ENCODE measurements around the gene SPIRE2. TPM values are rescaled to one million over a fixed set of nuclear protein-coding genes. Genes with fewer than 3 reads are reported as not detected.
A peak's percentile ranks its signal among the peaks of the same experiment; 100 is the strongest.
"Not testable (repeated sequence)": the region's sequence is repeated elsewhere in the genome, so short reads cannot be mapped to it uniquely, and the experiment has no call there.

SPIRE2 gene, protein sequence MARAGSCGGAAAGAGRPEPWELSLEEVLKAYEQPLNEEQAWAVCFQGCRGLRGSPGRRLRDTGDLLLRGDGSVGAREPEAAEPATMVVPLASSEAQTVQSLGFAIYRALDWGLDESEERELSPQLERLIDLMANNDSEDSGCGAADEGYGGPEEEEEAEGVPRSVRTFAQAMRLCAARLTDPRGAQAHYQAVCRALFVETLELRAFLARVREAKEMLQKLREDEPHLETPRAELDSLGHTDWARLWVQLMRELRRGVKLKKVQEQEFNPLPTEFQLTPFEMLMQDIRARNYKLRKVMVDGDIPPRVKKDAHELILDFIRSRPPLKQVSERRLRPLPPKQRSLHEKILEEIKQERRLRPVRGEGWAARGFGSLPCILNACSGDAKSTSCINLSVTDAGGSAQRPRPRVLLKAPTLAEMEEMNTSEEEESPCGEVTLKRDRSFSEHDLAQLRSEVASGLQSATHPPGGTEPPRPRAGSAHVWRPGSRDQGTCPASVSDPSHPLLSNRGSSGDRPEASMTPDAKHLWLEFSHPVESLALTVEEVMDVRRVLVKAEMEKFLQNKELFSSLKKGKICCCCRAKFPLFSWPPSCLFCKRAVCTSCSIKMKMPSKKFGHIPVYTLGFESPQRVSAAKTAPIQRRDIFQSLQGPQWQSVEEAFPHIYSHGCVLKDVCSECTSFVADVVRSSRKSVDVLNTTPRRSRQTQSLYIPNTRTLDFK
- 2.6 TPM for polyA plus RNA-seq (2013, experiment 1 of 2)
- 2.7 TPM for polyA plus RNA-seq (2013, experiment 2 of 2)

- Histone ChIP-seq H3K18ac (ENCODE audit: low read length) (peak within 1 kb of the TSS; percentile 85), H3K36me3 (ENCODE audit: control insufficient read depth, insufficient read depth, low read length) (no peaks in the 10 kb centered on the region), H4K8ac (ENCODE audit: low read depth, low read length) (no peak within 1 kb of the TSS), H3K27ac (ENCODE audit: low read depth, low read length) (peak within 1 kb of the TSS; percentile 49), H3K4me3 (ENCODE audit: low read length) (peak within 1 kb of the TSS; percentile 54), H3K9ac (ENCODE audit: low read length) (peak within 1 kb of the TSS; percentile 79), H2BK5ac (ENCODE audit: low read length) (no peak within 1 kb of the TSS), H3K4me1 (ENCODE audit: control insufficient read depth, low read depth, low read length) (peaks cover under 1% of the 10 kb centered on the region), H3K79me1 (ENCODE audit: low read length) (no peaks in the 10 kb centered on the region), H3K27me3 (ENCODE audit: insufficient read depth, low read length, poor library complexity) (no peaks in the 10 kb centered on the region), H2BK120ac (ENCODE audit: low read depth, low read length) (no peak within 1 kb of the TSS), H3K79me2 (ENCODE audit: control insufficient read depth, insufficient read depth, low read length) (no peaks in the 10 kb centered on the region), H4K5ac (ENCODE audit: low read length) (no peak within 1 kb of the TSS), H3K56ac (ENCODE audit: low read length) (peak within 1 kb of the TSS; percentile 93), H2AK5ac (ENCODE audit: low read length) (no peak within 1 kb of the TSS), H3K4ac (ENCODE audit: low read depth, low read length) (no peak within 1 kb of the TSS), H2BK15ac (replicated peaks; ENCODE audit: low read depth) (peak within 1 kb of the TSS; percentile 21), H3K4me2 (ENCODE audit: low read length) (peak within 1 kb of the TSS; percentile 88), H3K23ac (ENCODE audit: low read length) (peak within 1 kb of the TSS; percentile 24)
- DNase-seq: peak; percentile 83
- no CpG with 5 or more reads among the region's 98 CpGs for WGBS (ENCODE audit: extremely low coverage, insufficient coverage, low lambda C conversion rate)
Observed at GRCh38 chr16:89828199-89828869, at the start of gene SPIRE2. Gene SPIRE2, plus strand, starts transcription at chr16:89828475. Its CDS starts 76 bp downstream, at chr16:89828551.

- no peaks in the 10 kb centered on the region for H3K27me3 ChIP-seq (ENCODE audit: insufficient read depth, low read length, poor library complexity)
- H3K4ac ChIP-seq (ENCODE audit: low read depth, low read length): no peak overlapping the region
- H3K23ac ChIP-seq (ENCODE audit: low read length): no peak overlapping the region
- peaks cover 23% of the 10 kb centered on the region for H3K36me3 ChIP-seq (ENCODE audit: control insufficient read depth, insufficient read depth, low read length)
- no peak for DNase-seq
- no peak overlapping the region for H3K4me2 ChIP-seq (ENCODE audit: low read length)
- no peak overlapping the region for H2BK120ac ChIP-seq (ENCODE audit: low read depth, low read length)
- no peak overlapping the region for H3K27ac ChIP-seq (ENCODE audit: low read depth, low read length)
- no peak overlapping the region for H2AK5ac ChIP-seq (ENCODE audit: low read length)
- H3K4me3 ChIP-seq (ENCODE audit: low read length): no peak overlapping the region
- no CpG with 5 or more reads among the region's 13 CpGs for WGBS (ENCODE audit: extremely low coverage, insufficient coverage, low lambda C conversion rate)
- H2BK15ac ChIP-seq (replicated peaks; ENCODE audit: low read depth): no peak overlapping the region
- H2BK5ac ChIP-seq (ENCODE audit: low read length): no peak overlapping the region
- H4K5ac ChIP-seq (ENCODE audit: low read length): no peak overlapping the region
- no peak overlapping the region for H3K18ac ChIP-seq (ENCODE audit: low read length)
- H3K4me1 ChIP-seq (ENCODE audit: control insufficient read depth, low read depth, low read length): no peaks in the 10 kb centered on the region
- no peak overlapping the region for H4K8ac ChIP-seq (ENCODE audit: low read depth, low read length)
- no peak overlapping the region for H3K56ac ChIP-seq (ENCODE audit: low read length)
- H3K79me2 ChIP-seq (ENCODE audit: control insufficient read depth, insufficient read depth, low read length): no peaks in the 10 kb centered on the region
- H3K9ac ChIP-seq (ENCODE audit: low read length): no peak overlapping the region
- no peaks in the 10 kb centered on the region for H3K79me1 ChIP-seq (ENCODE audit: low read length)
Observed at GRCh38 chr16:89779231-89779908, 48.9 kb upstream of the SPIRE2 start.

- no peak overlapping the region for H2AK5ac ChIP-seq (ENCODE audit: low read length)
- no peak overlapping the region for H2BK120ac ChIP-seq (ENCODE audit: low read depth, low read length)
- no peaks in the 10 kb centered on the region for H3K79me2 ChIP-seq (ENCODE audit: control insufficient read depth, insufficient read depth, low read length)
- H3K4ac ChIP-seq (ENCODE audit: low read depth, low read length): no peak overlapping the region
- H2BK5ac ChIP-seq (ENCODE audit: low read length): no peak overlapping the region
- no peak overlapping the region for H2BK15ac ChIP-seq (replicated peaks; ENCODE audit: low read depth)
- DNase-seq: no peak
- no peaks in the 10 kb centered on the region for H3K79me1 ChIP-seq (ENCODE audit: low read length)
- H3K36me3 ChIP-seq (ENCODE audit: control insufficient read depth, insufficient read depth, low read length): peaks cover 26% of the 10 kb centered on the region
- no CpG with 5 or more reads among the region's 6 CpGs for WGBS (ENCODE audit: extremely low coverage, insufficient coverage, low lambda C conversion rate)
- H3K56ac ChIP-seq (ENCODE audit: low read length): no peak overlapping the region
- no peak overlapping the region for H3K18ac ChIP-seq (ENCODE audit: low read length)
- no peaks in the 10 kb centered on the region for H3K4me1 ChIP-seq (ENCODE audit: control insufficient read depth, low read depth, low read length)
- no peak overlapping the region for H3K4me3 ChIP-seq (ENCODE audit: low read length)
- H3K4me2 ChIP-seq (ENCODE audit: low read length): no peak overlapping the region
- no peak overlapping the region for H4K8ac ChIP-seq (ENCODE audit: low read depth, low read length)
- no peak overlapping the region for H3K27ac ChIP-seq (ENCODE audit: low read depth, low read length)
- no peak overlapping the region for H3K23ac ChIP-seq (ENCODE audit: low read length)
- no peak overlapping the region for H4K5ac ChIP-seq (ENCODE audit: low read length)
- H3K27me3 ChIP-seq (ENCODE audit: insufficient read depth, low read length, poor library complexity): no peaks in the 10 kb centered on the region
- no peak overlapping the region for H3K9ac ChIP-seq (ENCODE audit: low read length)
Observed at GRCh38 chr16:89779909-89780305, 48.4 kb upstream of the SPIRE2 start.

- Histone ChIP-seq H3K79me2 (ENCODE audit: control insufficient read depth, insufficient read depth, low read length) (no peaks in the 10 kb centered on the region), H3K36me3 (ENCODE audit: control insufficient read depth, insufficient read depth, low read length) (peaks cover 22% of the 10 kb centered on the region), H3K4me3 (ENCODE audit: low read length) (no peak overlapping the region), H3K27ac (ENCODE audit: low read depth, low read length) (no peak overlapping the region), H3K18ac (ENCODE audit: low read length) (no peak overlapping the region), H3K79me1 (ENCODE audit: low read length) (no peaks in the 10 kb centered on the region), H3K23ac (ENCODE audit: low read length) (no peak overlapping the region), H3K27me3 (ENCODE audit: insufficient read depth, low read length, poor library complexity) (no peaks in the 10 kb centered on the region), H3K4ac (ENCODE audit: low read depth, low read length) (no peak overlapping the region), H2BK120ac (ENCODE audit: low read depth, low read length) (no peak overlapping the region), H2BK15ac (replicated peaks; ENCODE audit: low read depth) (no peak overlapping the region), H3K9ac (ENCODE audit: low read length) (no peak overlapping the region), H2AK5ac (ENCODE audit: low read length) (no peak overlapping the region), H3K4me1 (ENCODE audit: control insufficient read depth, low read depth, low read length) (no peaks in the 10 kb centered on the region), H3K56ac (ENCODE audit: low read length) (no peak overlapping the region), H4K5ac (ENCODE audit: low read length) (no peak overlapping the region), H2BK5ac (ENCODE audit: low read length) (no peak overlapping the region), H3K4me2 (ENCODE audit: low read length) (no peak overlapping the region), H4K8ac (ENCODE audit: low read depth, low read length) (no peak overlapping the region)
- DNase-seq: no peak
- no CpG with 5 or more reads among the region's 6 CpGs for WGBS (ENCODE audit: extremely low coverage, insufficient coverage, low lambda C conversion rate)
Observed at GRCh38 chr16:89782489-89782888, 45.8 kb upstream of the SPIRE2 start.

DNA sequence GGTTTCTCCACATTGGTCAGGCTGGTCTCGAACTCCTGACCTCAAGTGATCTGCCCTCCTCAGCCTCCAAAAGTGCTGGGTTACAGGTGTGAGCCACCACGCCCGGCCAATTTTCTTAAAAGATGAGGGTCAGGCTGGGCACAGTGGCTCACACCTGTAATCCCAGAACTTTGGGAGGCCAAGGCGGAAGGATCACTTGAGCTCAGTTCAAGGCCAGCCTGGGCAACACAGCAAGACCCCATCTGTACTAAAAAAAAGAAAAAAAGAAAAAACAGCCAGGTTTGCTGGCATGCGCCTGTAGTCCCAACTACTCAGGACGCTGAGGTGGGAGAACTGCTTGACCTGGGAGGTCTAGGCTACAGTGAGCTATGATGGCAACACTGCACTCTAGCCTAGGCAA is 44.3 kb upstream of the SPIRE2 start:
- H3K4me1 ChIP-seq (ENCODE audit: control insufficient read depth, low read depth, low read length); H2BK120ac ChIP-seq (ENCODE audit: low read depth, low read length); H3K4me2 ChIP-seq (ENCODE audit: low read length); H2AK5ac ChIP-seq (ENCODE audit: low read length); H3K9ac ChIP-seq (ENCODE audit: low read length); H3K27me3 ChIP-seq (ENCODE audit: insufficient read depth, low read length, poor library complexity); H3K23ac ChIP-seq (ENCODE audit: low read length); H3K56ac ChIP-seq (ENCODE audit: low read length); H3K27ac ChIP-seq (ENCODE audit: low read depth, low read length); H2BK15ac ChIP-seq (replicated peaks; ENCODE audit: low read depth); H3K18ac ChIP-seq (ENCODE audit: low read length); H4K8ac ChIP-seq (ENCODE audit: low read depth, low read length); H3K79me2 ChIP-seq (ENCODE audit: control insufficient read depth, insufficient read depth, low read length); H3K4me3 ChIP-seq (ENCODE audit: low read length); DNase-seq; H4K5ac ChIP-seq (ENCODE audit: low read length); H3K79me1 ChIP-seq (ENCODE audit: low read length); H3K4ac ChIP-seq (ENCODE audit: low read depth, low read length); H2BK5ac ChIP-seq (ENCODE audit: low read length): not testable (repeated sequence)
- WGBS (ENCODE audit: extremely low coverage, insufficient coverage, low lambda C conversion rate): no CpG with 5 or more reads among the region's 6 CpGs
- peaks cover 19% of the 10 kb centered on the region for H3K36me3 ChIP-seq (ENCODE audit: control insufficient read depth, insufficient read depth, low read length)
